Measurements from ENCODE around the gene NXN. TPM values are rescaled to one million over a fixed set of nuclear protein-coding genes. Genes with fewer than 3 reads are reported as not detected.

Gene NXN
- total and polyA plus RNA-seq, 9 donors = 36.8 to 58.9 (median 54.1) TPM

GRCh38 chr17:896454-896853 lies 83.1 kb downstream of the NXN start:
- WGBS (ENCODE audit: insufficient coverage) = 72% methylated on average over 6 of the region's 14 CpGs
- H3K27me3 ChIP-seq (ENCODE audit: control insufficient read depth, insufficient read depth, low read length) = no peaks in the 10 kb centered on the region
- no peak for DNase-seq
- H3K36me3 ChIP-seq (ENCODE audit: control insufficient read depth, insufficient read depth, low read length) = peaks cover 6% of the 10 kb centered on the region
- H3K4me1 ChIP-seq (ENCODE audit: control insufficient read depth, insufficient read depth, low read length) = peaks cover 21% of the 10 kb centered on the region
- peak overlapping the region; percentile 42 for H3K27ac ChIP-seq (ENCODE audit: low read length)
- no peak overlapping the region for H3K4me3 ChIP-seq (ENCODE audit: low read length)
- H3K9me3 ChIP-seq (replicated peaks; ENCODE audit: control insufficient read depth, low read depth, low read length) = no peaks in the 10 kb centered on the region

- Histone ChIP-seq H3K36me3 (ENCODE audit: control insufficient read depth, insufficient read depth, low read length) (peaks cover 6% of the 10 kb centered on the region), H3K27me3 (ENCODE audit: control insufficient read depth, insufficient read depth, low read length) (no peaks in the 10 kb centered on the region), H3K4me1 (ENCODE audit: control insufficient read depth, insufficient read depth, low read length) (peaks cover 8% of the 10 kb centered on the region), H3K4me3 (ENCODE audit: low read length) (no peak overlapping the region), H3K9me3 (replicated peaks; ENCODE audit: control insufficient read depth, low read depth, low read length) (no peaks in the 10 kb centered on the region), H3K27ac (ENCODE audit: low read length) (no peak overlapping the region)
- no peak for DNase-seq
- 81% methylated on average over 5 of the region's 8 CpGs for WGBS (ENCODE audit: insufficient coverage)
Observed at GRCh38 chr17:892958-893357, 86.6 kb downstream of the NXN start.

GRCh38 chr17:888998-889441 lies 90.6 kb downstream of the NXN start:
- DNase-seq = no peak
- Histone ChIP-seq H3K4me3 (ENCODE audit: low read length) (no peak overlapping the region), H3K4me1 (ENCODE audit: control insufficient read depth, insufficient read depth, low read length) (peaks cover 4% of the 10 kb centered on the region), H3K27ac (ENCODE audit: low read length) (no peak overlapping the region), H3K27me3 (ENCODE audit: control insufficient read depth, insufficient read depth, low read length) (no peaks in the 10 kb centered on the region), H3K9me3 (replicated peaks; ENCODE audit: control insufficient read depth, low read depth, low read length) (no peaks in the 10 kb centered on the region), H3K36me3 (ENCODE audit: control insufficient read depth, insufficient read depth, low read length) (peaks cover 2% of the 10 kb centered on the region)
- WGBS (ENCODE audit: insufficient coverage) = 77% methylated on average over 7 of the region's 12 CpGs

DNA sequence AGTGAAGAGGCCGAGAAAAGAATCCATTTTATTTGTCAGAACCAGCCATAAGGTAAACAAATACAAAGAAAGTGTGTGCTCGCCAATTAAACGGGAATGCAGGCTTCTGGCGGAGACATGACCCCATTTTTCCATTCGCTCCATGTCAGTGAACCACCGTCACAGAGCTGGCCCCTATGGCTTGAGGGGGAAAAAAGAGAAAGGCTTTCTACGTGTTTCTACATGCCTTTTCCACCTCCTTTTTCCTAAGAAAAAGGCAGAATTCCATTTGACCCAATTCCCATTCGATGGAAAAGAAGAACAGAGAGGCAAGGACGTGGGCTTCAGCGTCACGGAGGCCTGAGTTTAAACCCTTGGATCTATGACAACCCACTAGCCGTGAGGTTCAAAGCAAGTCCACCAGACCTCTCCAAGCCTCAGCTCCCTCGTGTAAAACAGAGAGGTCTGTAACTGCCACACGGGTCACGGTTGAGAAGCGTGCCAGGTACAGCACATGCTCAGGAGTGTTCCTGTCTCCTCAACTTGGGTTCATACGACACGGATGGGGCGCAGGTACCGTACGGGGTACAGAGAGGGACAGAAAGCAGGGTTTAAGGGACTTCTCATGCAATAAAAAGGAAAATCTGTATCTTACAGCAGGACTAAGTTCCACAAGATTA lies 91.9 kb downstream of the NXN start:
- Histone ChIP-seq H3K9me3 (replicated peaks; ENCODE audit: control insufficient read depth, low read depth, low read length) (no peaks in the 10 kb centered on the region), H3K4me1 (ENCODE audit: control insufficient read depth, insufficient read depth, low read length) (peaks cover 15% of the 10 kb centered on the region), H3K4me3 (ENCODE audit: low read length) (no peak overlapping the region), H3K27ac (ENCODE audit: low read length) (no peak overlapping the region), H3K27me3 (ENCODE audit: control insufficient read depth, insufficient read depth, low read length) (no peaks in the 10 kb centered on the region), H3K36me3 (ENCODE audit: control insufficient read depth, insufficient read depth, low read length) (no peaks in the 10 kb centered on the region)
- DNase-seq = peak; percentile 84
- 45% methylated on average over 4 of the region's 21 CpGs for WGBS (ENCODE audit: insufficient coverage)

DNA sequence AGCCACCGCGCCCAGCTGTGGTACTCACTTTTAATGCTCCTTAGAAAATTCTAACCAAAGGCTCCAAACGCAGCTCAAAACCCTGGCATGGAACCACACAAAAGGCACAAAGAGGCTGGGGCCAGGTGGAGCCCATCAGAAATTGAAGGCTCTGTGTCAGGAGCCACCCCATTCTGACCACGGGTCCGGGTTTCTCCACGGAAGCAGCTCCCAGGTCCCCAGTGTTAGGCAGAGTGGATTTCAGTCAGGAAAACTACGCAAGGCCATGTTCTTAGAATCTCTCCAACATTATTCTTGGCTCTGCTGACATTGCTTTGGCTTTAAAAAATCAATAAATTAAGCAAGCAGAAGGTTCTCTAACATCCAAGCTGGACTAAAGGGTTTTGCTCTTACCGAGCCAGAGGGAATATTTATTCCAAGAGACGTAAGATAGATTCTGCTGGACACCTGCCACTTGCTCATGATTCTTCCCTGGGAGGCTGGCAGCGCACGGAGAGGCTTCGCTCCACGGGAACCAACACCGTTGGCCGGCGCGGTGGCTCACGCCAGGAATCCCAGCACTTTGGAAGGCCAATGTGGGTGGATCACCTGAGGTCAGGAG lies 93.5 kb downstream of the NXN start:
- no peaks in the 10 kb centered on the region for H3K9me3 ChIP-seq (replicated peaks; ENCODE audit: control insufficient read depth, low read depth, low read length)
- H3K4me1 ChIP-seq (ENCODE audit: control insufficient read depth, insufficient read depth, low read length) = peaks cover 24% of the 10 kb centered on the region
- DNase-seq = peak; percentile 96
- no peak overlapping the region for H3K4me3 ChIP-seq (ENCODE audit: low read length)
- H3K36me3 ChIP-seq (ENCODE audit: control insufficient read depth, insufficient read depth, low read length) = no peaks in the 10 kb centered on the region
- WGBS (ENCODE audit: insufficient coverage) = 21% methylated on average over 15 of the region's 18 CpGs
- H3K27me3 ChIP-seq (ENCODE audit: control insufficient read depth, insufficient read depth, low read length) = no peaks in the 10 kb centered on the region
- H3K27ac ChIP-seq (ENCODE audit: low read length) = peak overlapping the region; percentile 83

- H3K4me1 ChIP-seq (ENCODE audit: control insufficient read depth, insufficient read depth, low read length) = peaks cover 43% of the 10 kb centered on the region
- WGBS (ENCODE audit: insufficient coverage) = 65% methylated on average over 6 of the region's 12 CpGs
Observed at GRCh38 chr17:883586-883962, 96.0 kb downstream of the NXN start.

DNA sequence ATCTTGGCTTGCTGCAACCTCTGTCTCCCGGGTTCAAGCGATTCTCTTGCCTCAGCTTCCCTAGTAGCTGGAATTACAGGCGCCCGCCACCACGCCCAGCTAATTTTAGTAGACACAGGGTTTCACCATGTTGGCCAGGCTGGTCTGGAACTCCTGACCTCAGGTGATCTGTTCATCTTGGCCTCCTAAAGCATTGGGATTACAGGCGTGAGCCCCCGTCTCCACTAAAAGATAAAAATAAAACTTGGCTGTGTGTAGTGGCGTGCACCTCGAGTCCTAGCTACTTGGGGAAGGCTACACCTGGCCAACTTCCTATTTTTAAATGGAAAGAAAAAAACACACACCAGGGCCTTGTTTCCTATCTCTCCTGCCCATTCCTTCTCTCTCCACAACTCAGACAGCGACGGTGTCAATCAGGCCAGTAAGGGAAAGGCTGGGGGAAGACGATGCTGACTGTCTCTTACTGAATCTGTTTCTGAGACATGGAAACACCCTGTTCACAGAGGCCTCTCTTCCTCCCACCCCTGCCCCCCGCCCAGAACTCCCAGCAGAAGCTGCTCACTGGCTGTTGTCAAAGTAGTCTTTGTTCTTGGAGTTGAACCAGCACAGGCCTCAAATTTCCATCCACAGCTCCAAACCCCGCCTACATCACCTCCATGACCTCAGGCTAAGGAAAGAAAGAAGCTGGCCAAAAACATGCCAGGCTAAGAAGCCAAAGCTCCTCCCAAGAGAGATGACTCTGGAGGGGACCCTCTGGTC lies 96.6 kb downstream of the NXN start:
- Histone ChIP-seq H3K36me3 (ENCODE audit: control insufficient read depth, insufficient read depth, low read length) (no peaks in the 10 kb centered on the region), H3K4me3 (ENCODE audit: low read length) (no peak overlapping the region), H3K4me1 (ENCODE audit: control insufficient read depth, insufficient read depth, low read length) (peaks cover 44% of the 10 kb centered on the region), H3K27me3 (ENCODE audit: control insufficient read depth, insufficient read depth, low read length) (no peaks in the 10 kb centered on the region), H3K9me3 (replicated peaks; ENCODE audit: control insufficient read depth, low read depth, low read length) (no peaks in the 10 kb centered on the region), H3K27ac (ENCODE audit: low read length) (peak overlapping the region; percentile 84)
- 93% methylated on average over 5 of the region's 14 CpGs for WGBS (ENCODE audit: insufficient coverage)
- peak; percentile 86 for DNase-seq

More at GRCh38 chr17:883586-883962, 96.0 kb downstream of the NXN start:
- Histone ChIP-seq H3K36me3 (ENCODE audit: control insufficient read depth, insufficient read depth, low read length) (no peaks in the 10 kb centered on the region), H3K27ac (ENCODE audit: low read length) (peak overlapping the region; percentile 84), H3K27me3 (ENCODE audit: control insufficient read depth, insufficient read depth, low read length) (no peaks in the 10 kb centered on the region), H3K4me3 (ENCODE audit: low read length) (no peak overlapping the region), H3K9me3 (replicated peaks; ENCODE audit: control insufficient read depth, low read depth, low read length) (no peaks in the 10 kb centered on the region)
- peak; percentile 51 for DNase-seq

DNA sequence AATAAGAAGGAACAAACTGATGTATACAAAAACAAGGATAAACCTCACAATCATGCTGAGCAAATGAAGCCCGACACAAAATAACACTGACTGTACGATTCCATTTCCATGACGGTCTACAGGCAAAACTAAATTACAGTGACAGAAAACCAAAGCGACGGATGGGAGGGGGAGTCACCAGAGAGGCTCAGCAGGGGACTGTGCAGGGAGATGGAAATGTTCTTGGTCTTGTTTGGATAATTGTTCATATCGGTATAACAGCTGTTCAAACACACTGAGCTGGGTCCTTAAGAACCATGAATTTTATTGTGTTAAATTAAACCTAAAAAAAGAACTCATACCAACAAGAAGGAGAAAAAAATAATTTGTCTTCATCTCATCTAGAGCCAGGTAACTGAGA lies 97.8 kb downstream of the NXN start:
- DNase-seq = no peak
- H3K27ac ChIP-seq (ENCODE audit: low read length) = no peak overlapping the region
- no peaks in the 10 kb centered on the region for H3K27me3 ChIP-seq (ENCODE audit: control insufficient read depth, insufficient read depth, low read length)
- WGBS (ENCODE audit: insufficient coverage) = 100% methylated on average over 2 of the region's 6 CpGs
- H3K36me3 ChIP-seq (ENCODE audit: control insufficient read depth, insufficient read depth, low read length) = no peaks in the 10 kb centered on the region
- peaks cover 45% of the 10 kb centered on the region for H3K4me1 ChIP-seq (ENCODE audit: control insufficient read depth, insufficient read depth, low read length)
- H3K9me3 ChIP-seq (replicated peaks; ENCODE audit: control insufficient read depth, low read depth, low read length) = no peaks in the 10 kb centered on the region
- H3K4me3 ChIP-seq (ENCODE audit: low read length) = no peak overlapping the region

DNA sequence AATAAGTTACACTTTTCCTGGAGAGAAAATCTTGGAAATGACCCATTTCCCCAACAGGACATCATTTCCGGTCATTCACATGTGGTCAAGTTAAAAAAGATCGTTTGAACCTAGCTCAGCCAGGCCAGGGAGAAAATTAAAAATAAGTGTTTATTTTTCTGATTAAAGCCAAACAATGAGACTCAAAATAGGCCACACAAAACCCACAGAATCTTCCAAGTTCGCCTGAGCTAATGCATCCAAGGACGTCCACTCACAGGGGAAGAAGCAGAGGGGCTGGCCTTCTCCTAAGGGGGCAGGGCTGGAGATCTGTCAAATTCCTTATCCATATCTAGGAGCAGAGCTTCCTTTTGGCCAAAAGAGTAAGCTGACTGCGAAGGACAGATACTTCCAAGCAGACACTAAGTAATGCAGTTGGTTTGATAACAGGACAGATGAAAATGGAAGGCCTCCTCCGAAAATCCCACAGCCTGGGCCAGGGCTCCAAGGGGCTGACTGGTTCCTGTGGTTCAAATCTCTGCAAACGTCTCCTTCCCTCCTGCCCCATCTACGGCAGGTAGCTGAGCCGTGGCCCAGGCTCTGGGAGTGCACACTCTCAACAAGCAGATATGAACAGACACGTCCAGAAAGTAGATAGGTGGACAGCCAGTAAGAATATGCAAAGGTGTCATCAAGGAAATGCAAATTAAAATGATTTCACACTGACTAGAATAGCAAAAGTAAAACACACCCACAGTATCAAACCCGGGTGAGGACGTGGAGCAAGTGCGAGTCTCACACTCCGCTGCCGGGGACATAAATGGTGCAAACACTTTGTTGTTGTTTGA lies 98.9 kb downstream of the NXN start:
- Histone ChIP-seq H3K4me3 (ENCODE audit: low read length) (no peak overlapping the region), H3K9me3 (replicated peaks; ENCODE audit: control insufficient read depth, low read depth, low read length) (no peaks in the 10 kb centered on the region), H3K27ac (ENCODE audit: low read length) (peak overlapping the region; percentile 85), H3K27me3 (ENCODE audit: control insufficient read depth, insufficient read depth, low read length) (no peaks in the 10 kb centered on the region), H3K4me1 (ENCODE audit: control insufficient read depth, insufficient read depth, low read length) (peaks cover 40% of the 10 kb centered on the region), H3K36me3 (ENCODE audit: control insufficient read depth, insufficient read depth, low read length) (no peaks in the 10 kb centered on the region)
- 70% methylated on average over 7 of the region's 15 CpGs for WGBS (ENCODE audit: insufficient coverage)
- DNase-seq = peak; percentile 81

Measured in muscle of leg (tissue), 11 donors.